Measurements from ENCODE around the gene MLXIP. TPM values are rescaled to one million over a fixed set of nuclear protein-coding genes. Genes with fewer than 3 reads are reported as not detected.
A peak's percentile ranks its signal among the peaks of the same experiment; 100 is the strongest.

Gene MLXIP
- total and polyA plus RNA-seq, 9 of the 15 experiments (the other 6 are each of a cell fraction or from before 2014, with no cell fraction given): 2.2 to 66.3 (median 18.1) TPM

DNA sequence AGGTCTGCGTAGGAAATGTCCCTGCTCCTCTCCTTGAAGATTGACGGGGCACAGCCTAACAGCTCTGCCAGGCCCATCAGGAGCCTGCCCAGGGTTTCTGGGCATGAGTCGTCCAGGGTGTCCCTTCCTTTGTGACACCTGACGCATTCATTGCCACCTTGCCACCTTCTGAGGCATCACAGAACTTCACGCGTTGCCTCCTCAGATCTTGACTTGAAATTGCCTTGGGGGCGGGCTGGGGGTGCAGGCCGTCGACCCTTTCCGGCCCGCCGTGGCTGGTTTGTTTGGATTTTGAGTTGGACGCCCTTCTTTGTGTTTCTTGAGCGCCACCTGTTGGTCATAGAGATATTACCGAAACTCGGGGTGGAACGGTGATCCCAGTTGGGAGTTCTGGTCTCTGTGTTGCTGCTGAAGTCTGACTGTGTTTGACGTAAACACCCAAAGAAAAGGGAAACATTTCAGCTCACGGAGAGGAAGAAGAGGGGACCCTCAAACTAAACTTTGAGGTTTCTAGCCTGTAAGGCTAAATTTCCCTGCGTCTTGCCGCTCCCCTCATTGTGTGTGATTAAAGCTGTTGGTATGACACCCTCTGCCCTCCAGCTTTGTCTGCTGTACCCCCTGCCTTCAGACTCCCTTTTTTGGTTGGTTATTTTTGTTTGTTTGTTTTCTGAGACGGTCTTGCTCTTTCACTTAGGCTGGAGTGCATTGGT is 44.6 kb downstream of the MLXIP start (continued):
- TF ChIP-seq, protein P1, sequence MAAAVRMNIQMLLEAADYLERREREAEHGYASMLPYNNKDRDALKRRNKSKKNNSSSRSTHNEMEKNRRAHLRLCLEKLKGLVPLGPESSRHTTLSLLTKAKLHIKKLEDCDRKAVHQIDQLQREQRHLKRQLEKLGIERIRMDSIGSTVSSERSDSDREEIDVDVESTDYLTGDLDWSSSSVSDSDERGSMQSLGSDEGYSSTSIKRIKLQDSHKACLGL (CRISPR knock-in tag; IDR thresholded peaks at IDR 0.05; ENCODE audit: borderline replicate concordance, poor library complexity, severe bottlenecking): no peak
- TF ChIP-seq, protein P2, sequence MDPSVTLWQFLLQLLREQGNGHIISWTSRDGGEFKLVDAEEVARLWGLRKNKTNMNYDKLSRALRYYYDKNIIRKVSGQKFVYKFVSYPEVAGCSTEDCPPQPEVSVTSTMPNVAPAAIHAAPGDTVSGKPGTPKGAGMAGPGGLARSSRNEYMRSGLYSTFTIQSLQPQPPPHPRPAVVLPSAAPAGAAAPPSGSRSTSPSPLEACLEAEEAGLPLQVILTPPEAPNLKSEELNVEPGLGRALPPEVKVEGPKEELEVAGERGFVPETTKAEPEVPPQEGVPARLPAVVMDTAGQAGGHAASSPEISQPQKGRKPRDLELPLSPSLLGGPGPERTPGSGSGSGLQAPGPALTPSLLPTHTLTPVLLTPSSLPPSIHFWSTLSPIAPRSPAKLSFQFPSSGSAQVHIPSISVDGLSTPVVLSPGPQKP (CRISPR knock-in tag; IDR thresholded peaks at IDR 0.05): no peak
- TF ChIP-seq, protein P3, sequence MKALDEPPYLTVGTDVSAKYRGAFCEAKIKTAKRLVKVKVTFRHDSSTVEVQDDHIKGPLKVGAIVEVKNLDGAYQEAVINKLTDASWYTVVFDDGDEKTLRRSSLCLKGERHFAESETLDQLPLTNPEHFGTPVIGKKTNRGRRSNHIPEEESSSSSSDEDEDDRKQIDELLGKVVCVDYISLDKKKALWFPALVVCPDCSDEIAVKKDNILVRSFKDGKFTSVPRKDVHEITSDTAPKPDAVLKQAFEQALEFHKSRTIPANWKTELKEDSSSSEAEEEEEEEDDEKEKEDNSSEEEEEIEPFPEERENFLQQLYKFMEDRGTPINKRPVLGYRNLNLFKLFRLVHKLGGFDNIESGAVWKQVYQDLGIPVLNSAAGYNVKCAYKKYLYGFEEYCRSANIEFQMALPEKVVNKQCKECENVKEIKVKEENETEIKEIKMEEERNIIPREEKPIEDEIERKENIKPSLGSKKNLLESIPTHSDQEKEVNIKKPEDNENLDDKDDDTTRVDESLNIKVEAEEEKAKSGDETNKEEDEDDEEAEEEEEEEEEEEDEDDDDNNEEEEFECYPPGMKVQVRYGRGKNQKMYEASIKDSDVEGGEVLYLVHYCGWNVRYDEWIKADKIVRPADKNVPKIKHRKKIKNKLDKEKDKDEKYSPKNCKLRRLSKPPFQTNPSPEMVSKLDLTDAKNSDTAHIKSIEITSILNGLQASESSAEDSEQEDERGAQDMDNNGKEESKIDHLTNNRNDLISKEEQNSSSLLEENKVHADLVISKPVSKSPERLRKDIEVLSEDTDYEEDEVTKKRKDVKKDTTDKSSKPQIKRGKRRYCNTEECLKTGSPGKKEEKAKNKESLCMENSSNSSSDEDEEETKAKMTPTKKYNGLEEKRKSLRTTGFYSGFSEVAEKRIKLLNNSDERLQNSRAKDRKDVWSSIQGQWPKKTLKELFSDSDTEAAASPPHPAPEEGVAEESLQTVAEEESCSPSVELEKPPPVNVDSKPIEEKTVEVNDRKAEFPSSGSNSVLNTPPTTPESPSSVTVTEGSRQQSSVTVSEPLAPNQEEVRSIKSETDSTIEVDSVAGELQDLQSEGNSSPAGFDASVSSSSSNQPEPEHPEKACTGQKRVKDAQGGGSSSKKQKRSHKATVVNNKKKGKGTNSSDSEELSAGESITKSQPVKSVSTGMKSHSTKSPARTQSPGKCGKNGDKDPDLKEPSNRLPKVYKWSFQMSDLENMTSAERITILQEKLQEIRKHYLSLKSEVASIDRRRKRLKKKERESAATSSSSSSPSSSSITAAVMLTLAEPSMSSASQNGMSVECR (CRISPR knock-in tag; IDR thresholded peaks at IDR 0.05): no peak
- TF ChIP-seq, protein P4, sequence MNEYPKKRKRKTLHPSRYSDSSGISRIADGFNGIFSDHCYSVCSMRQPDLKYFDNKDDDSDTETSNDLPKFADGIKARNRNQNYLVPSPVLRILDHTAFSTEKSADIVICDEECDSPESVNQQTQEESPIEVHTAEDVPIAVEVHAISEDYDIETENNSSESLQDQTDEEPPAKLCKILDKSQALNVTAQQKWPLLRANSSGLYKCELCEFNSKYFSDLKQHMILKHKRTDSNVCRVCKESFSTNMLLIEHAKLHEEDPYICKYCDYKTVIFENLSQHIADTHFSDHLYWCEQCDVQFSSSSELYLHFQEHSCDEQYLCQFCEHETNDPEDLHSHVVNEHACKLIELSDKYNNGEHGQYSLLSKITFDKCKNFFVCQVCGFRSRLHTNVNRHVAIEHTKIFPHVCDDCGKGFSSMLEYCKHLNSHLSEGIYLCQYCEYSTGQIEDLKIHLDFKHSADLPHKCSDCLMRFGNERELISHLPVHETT (CRISPR knock-in tag; conservative IDR thresholded peaks at IDR 0.05 in 1 of 2, IDR thresholded peaks at IDR 0.05 in 1 of 2): no peak
- no peak for TF ChIP-seq ELF4 (CRISPR knock-in tag; IDR thresholded peaks at IDR 0.05)
- TF ChIP-seq, protein P5, sequence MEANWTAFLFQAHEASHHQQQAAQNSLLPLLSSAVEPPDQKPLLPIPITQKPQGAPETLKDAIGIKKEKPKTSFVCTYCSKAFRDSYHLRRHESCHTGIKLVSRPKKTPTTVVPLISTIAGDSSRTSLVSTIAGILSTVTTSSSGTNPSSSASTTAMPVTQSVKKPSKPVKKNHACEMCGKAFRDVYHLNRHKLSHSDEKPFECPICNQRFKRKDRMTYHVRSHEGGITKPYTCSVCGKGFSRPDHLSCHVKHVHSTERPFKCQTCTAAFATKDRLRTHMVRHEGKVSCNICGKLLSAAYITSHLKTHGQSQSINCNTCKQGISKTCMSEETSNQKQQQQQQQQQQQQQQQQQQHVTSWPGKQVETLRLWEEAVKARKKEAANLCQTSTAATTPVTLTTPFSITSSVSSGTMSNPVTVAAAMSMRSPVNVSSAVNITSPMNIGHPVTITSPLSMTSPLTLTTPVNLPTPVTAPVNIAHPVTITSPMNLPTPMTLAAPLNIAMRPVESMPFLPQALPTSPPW (CRISPR knock-in tag; IDR thresholded peaks at IDR 0.05): peak; percentile 30; the same call in 1 of the 2 replicates
- no peak for TF ChIP-seq JUNB (CRISPR knock-in tag; conservative IDR thresholded peaks at IDR 0.05)
- TF ChIP-seq ILF3 (IDR thresholded peaks at IDR 0.05; ENCODE audit: borderline replicate concordance): no peak
- TF ChIP-seq, protein P6, sequence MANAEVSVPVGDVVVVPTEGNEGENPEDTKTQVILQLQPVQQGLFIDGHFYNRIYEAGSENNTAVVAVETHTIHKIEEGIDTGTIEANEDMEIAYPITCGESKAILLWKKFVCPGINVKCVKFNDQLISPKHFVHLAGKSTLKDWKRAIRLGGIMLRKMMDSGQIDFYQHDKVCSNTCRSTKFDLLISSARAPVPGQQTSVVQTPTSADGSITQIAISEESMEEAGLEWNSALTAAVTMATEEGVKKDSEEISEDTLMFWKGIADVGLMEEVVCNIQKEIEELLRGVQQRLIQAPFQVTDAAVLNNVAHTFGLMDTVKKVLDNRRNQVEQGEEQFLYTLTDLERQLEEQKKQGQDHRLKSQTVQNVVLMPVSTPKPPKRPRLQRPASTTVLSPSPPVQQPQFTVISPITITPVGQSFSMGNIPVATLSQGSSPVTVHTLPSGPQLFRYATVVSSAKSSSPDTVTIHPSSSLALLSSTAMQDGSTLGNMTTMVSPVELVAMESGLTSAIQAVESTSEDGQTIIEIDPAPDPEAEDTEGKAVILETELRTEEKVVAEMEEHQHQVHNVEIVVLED (CRISPR knock-in tag; IDR thresholded peaks at IDR 0.05): no peak
- no peak for TF ChIP-seq ZNF224 (CRISPR knock-in tag; IDR thresholded peaks at IDR 0.05)
- no peak for TF ChIP-seq RFX1 (IDR thresholded peaks at IDR 0.05)
- TF ChIP-seq, protein P7, sequence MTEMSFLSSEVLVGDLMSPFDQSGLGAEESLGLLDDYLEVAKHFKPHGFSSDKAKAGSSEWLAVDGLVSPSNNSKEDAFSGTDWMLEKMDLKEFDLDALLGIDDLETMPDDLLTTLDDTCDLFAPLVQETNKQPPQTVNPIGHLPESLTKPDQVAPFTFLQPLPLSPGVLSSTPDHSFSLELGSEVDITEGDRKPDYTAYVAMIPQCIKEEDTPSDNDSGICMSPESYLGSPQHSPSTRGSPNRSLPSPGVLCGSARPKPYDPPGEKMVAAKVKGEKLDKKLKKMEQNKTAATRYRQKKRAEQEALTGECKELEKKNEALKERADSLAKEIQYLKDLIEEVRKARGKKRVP (CRISPR knock-in tag; IDR thresholded peaks at IDR 0.05): no peak
- TF ChIP-seq SMC3 (conservative IDR thresholded peaks at IDR 0.05; ENCODE audit: insufficient read depth, low read depth, low read length): peak; percentile 88
- no peak for TF ChIP-seq SMARCA5 (IDR thresholded peaks at IDR 0.05)

Data from K562 (cell line).